ENCODE data around the gene TFAP2E.
A peak's percentile ranks its signal among the peaks of the same experiment; 100 is the strongest.

The TFAP2E gene

DNA sequence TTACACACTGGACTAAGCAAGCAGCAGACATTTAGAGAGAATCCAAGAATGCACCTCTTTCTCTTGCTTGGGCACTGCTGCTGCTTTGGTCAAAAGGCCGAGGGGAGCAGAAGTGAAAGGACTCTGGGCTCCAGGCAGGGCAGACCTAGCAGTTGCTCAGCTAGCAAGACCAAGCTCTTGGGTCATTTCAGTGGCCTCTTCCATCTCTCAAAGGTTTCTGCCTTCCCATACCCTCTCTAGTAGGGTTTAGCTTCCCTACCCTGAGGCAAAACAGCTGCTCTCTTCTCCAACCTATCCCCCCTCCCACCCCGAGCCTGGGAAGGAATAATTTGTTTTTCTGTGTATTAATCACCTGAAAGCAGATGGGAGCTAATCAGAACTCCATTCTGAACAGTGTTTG is 25.8 kb downstream of the TFAP2E start:
- DNase-seq = no peak

DNA sequence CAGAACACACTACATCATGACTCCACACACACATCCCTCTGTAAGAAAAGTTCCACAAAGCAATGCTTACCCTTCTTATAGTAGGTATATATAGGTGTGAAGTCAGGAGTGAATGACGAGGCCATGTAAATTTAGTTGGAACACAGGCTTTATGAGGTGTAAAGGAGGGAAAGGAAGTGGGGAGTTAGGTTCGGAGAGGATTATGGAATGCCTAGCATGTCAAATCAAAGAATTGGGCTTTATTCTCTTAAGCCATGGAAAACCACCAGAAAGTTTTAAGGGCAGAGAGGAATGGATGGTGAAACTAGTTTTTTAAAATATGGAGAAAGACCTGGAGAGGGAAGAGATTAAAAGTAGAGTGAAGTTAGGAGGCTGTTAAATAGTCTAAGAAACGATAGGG is 26.3 kb downstream of the TFAP2E start:
- DNase-seq = no peak

DNA sequence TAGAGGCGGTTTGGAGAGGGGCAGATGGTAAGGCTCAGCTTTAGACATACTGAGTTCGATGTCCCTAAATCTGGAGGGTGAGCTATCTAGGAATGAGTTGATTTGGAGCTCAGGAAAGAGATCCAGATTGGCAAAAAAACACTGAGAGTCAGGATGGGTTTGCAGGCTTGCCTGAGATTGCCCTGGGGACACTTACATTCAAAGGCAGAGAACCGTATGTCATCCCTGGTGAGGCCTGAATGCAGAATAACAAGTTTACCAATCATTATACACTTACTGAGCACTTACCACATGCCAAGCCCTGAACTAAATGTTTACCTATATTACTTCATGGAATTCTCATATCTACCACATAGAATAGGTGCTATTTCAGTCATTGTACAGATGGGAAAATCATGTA is 27.5 kb downstream of the TFAP2E start:
- no peak for DNase-seq

DNA sequence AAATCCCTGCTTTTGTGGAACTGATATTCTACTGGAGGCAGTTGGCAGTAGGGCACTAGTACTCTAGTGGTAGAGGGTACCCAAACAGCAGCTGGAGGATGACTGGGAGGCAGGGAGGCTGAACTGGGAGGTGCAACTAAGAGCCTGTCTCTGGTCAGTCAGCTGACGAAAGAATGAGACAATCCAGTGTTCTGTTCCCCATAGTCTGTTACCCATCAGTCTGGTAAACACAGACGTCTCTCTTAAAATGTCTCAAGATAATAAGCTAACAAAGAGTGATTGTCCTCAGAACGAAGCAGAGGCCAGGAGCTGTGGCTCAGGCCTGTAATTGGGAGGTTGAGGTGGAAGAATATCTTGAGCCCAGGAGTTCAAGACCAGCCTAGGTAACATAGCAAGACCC is 30.4 kb downstream of the TFAP2E start:
- no peak for DNase-seq

DNA sequence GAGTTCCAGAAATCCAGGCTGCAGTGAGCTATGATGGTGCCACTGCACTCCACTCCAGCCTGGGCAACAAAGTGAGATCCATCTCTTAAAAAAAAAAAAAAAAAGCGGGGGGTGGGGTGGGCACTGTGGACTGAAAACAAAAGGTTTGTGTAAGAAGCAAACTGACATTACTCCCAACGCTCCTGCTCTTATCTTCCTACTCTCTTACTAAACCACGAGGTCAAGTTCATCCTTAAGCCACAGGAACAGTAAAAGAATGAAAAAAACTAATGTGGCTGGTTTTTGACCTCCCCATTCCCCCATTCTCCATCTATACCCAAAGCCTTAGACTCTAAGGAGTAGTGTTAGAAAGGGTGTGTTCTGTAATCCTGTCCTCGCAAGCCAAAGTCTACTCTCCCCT is 30.8 kb downstream of the TFAP2E start:
- no peak for DNase-seq

DNA sequence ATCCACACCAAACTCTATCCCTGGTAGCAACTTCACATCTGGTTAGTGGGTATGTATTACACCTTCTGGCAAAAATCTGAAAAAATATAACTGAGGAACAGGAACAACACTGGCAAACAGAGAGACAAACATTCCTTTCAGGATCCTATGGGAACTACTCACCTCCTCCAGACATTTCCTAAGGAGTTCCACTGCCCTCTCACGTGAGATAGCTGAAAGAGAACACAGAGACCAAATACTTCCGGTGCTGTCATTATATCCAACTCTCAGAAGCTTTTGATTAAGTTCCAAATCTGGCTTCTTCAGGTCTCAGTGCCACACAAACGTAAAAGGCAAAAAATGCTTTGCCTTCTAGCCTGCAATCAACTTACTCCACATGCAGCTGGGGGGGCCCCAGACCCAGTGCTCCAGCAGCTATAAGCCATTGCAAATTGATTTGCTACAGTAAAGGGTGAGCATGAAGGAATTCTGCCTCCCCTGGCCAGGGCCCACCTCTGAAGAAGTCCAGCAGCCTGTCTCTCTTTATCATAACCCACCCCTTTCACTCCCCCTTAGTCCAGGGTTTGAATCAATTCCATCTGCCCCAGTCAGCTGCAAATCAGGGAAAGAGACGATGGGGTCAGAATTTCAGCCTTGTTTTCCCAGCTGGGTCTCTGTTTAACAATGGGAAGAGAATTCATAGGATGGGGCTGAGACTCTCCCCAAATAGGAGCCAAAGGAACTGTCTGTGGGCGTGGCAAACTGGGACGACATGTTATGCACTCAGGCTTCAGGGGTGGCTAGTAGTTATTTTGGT is 32.2 kb downstream of the TFAP2E start:
- DNase-seq = no peak

DNA sequence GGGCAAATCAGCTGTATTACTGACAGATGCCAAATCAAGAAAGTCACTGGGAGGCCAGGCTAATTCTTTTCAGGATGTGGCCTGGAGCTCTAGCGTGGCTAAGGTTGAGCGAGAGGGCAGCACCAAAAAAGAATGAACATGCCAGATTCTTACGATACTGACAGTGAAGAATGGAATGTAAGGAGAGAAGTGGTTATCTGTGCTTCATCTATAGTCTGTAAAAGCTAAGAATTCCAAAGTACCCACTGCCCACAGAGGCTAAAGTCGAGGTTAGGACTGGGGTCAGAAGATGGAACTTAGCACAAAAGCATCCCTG is 32.7 kb downstream of the TFAP2E start:
- no peak for DNase-seq

DNA sequence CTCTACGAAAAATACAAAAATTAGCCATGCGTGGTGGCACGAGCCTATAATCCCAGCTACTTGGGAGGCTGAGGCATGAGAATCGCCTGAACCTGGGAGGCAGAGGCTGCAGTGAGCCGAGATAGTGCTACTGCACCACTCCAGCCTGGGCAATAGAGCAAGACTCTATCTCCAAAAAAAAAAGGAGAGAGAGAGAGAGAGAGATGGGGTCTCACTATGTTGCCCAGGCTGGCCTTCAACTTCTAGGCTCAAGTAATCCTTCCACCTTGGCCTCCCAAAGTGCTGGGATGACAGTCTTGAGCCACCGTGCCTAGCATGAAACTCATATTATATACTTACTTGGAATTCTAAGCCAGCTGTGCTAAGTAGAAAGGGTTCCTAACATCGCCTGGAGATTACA is 38.5 kb downstream of the TFAP2E start:
- DNase-seq = no peak

DNA sequence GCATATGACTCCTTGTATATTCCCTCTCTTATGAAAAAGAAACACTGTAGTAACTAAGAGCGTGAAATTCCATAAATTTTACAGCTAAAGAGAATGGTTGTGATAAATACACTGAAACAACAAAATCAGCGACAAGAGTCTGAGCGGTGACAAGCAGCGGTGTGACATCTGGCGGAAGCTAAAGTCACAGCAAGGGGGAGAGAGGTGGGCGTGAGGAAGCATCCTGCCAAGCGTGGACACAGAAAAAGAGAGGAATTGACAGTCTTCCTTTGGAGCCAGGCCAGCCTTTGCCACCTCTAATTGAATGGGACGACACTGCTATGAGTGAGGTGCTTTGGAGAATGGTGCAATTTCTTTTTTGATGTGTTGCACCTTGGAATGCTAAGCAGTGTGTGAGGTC is 42.3 kb downstream of the TFAP2E start:
- no peak for DNase-seq

DNA sequence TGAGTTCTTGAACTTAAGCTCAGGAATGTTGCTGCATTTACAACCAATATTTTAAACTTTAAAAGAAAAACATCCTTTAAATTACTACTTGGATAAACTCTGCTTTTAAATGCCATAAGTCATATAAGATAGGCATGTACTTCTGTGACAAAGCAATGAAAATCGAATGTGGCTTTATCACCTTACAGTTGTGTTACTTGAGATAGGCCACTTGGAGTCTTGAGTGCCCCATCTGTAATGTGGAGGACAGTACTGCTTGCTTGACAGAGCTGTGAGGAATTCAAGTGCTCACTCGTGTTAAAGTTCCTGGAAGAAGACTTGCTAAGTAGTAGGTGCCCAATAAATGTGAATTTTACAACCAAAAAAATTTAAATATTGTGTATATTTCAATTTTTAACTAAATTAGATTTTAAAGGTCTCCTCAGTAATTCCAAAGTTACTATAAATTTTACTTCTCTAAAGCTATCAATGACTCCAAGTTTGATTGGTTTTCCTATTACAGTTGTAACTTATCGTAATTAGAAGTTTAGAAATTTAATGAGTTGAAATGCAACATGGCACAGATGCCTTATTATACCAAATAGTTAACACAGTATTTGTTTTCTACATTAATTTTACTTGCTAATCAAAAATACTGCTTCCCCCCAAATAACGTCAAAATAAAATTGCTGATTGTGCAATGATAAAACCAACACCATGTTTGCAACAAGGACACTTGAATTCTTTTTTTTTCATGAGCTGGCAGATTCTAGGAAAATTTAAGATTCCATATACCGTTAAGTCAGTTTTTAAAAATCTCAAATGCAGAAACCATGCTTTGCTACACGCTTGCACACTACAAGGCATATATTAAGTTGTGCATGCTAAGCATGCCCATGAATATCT is 46.4 kb downstream of the TFAP2E start:
- DNase-seq = no peak

DNA sequence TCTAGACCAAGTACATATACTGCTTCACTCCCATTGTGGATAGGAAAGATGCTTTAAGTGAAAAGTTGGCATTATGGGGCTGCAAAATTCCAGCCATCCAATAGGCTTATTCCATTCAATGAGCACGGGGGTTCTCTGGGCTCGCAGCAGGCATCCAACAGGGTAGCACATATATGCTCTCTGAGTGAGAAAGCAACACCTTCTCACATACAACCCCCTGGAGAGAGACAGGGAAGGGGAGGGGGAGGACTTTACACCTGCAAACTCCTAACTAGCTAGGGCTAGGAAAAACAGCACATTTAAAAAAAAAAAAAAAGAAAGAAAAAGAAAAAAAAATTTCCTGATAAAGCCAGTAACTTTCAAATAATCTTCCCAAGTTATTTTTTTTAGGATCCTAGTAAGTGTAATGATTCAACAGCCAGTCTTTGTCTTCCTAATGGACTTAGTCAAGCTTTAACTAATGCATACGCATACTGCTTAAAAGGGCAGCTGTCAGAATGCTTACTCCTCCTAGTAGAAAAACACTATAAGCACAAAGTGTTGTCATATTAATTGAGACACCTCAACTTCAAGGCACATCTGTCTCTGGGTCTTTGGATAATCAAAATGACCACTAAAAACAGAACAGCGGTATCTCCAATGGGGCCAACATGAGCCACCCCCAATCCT is 49.5 kb downstream of the TFAP2E start:
- no peak for DNase-seq

DNA sequence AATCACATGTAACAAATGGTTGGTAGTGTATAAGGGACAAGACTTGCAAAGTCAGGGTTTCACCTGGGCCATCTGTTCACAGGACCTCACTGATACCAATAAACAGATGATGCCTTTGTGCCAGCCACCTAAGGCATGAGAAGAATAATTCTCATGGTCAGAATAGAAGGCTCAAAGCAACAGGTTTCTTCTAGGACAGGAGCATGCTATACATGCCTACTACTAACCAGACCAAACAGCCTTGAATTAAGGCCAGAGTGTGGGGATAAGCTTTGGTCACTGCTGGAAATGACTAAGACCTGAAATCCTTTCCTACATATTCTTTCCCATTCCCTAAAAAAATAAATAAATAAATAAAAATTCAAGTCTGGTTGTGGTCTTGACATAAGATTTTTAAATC is 50.7 kb downstream of the TFAP2E start:
- no peak for DNase-seq

DNA sequence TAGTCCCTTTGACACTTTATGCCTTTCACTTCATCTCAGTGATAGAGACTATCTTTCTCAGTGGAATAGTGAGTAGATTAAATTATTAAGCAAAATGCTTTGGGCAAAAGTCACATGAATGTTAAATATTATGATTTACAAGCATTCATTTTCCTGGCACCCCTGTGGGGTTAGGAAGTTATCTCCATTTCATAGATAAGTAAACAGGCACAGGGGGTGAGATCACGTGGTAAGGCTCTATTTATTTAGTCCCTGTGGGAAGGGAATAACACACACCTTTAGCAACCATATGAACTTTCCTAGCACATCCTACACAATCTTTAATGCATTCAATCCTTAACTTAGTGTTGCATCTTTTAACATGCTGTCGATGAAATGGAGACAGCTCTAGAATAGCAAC is 55.9 kb downstream of the TFAP2E start:
- DNase-seq = no peak

DNA sequence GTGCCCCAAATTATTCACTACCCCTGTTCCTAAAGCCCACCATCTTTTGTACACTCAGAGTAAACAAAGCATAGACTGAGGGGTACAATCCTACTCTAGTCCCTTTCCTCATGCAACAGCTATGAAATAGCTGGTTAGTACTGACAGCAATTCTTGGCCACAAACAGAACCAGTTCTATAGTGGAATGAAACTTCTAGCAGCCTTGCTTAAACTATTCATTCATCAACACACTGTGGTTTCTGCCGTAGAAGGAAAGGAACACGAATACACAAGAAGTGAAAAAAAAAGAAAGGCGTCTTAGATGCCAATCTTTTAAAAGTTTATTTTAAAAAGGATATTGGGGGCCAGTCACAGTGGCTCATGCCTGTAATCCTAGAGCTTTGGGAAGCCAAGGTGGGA is 58.3 kb downstream of the TFAP2E start:
- no peak for DNase-seq

DNA sequence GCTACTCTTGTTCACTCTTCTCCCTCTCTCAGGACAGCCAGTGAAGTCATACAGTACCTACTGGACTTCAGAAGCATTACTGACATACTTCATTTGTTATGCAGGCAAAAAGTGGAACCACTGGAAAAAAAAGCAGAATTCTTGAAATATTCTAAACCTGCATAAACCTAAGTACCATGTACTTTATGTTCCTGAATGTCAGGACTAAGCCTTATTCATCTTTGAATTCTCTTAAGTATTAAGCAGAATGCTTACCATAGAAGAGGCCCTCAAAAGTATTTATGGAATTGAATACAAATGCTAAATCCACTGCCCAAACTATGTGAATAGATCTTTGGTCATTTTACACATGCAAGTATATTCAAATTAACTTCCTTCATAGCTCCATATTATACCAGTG is 60.4 kb downstream of the TFAP2E start:
- no peak for DNase-seq

DNA sequence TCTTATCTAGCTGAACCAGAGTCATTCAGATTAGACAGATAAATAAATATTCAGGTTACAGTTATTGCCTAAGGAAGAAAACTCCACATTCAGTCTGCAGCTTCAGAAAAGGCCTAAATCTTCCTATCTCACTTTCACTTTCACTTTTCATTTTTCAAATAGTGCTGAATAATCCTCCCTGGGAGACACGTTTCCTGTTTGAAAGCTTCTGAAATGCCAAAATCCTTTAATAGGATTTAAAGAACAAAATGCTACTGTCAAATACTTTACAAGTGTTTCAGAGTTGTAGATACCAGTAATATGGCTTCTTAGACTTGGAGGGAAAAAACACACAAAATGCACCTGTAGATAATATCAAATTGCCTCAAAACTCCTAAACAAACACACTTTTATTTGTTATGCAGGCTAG is 64.3 kb downstream of the TFAP2E start:
- DNase-seq = no peak

DNA sequence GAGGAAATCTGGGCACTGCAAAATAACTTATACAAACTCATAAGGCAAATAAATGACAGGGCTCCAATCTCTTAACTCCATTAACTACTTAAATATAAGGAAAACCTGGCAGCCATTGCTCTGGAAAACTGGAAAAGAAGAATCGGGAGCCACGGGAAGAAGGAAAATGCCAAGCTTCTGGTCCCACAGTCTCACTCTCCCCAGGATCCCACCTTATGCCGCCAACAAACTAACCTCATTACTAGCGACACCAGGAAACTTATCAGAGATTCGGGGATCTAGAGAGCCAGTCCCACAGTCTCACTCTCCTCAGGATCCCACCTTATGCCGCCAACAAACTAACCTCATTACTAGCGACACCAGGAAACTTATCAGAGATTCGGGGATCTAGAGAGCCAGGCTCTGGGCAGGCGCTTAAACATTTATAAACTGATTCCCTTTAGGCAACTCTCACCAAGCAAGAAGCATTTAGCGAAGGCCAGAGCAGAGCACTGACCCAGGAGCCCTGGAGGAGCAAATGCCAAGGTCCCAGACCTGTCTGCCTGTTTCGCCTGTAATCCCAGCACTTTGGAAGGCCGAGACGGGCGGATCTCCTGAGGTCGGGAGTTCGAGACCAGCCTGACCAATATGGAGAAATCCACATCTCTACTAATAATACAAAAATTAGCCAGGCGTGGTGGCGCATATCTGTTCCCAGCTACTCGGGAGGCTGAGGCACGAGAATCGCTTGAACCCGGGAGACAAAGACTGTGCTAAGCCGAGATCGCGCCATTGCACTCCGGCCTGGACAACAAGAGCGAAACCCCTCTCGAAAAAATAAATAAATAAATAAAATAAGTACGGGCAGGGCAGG is 67.5 kb downstream of the TFAP2E start:
- no peak for DNase-seq

DNA sequence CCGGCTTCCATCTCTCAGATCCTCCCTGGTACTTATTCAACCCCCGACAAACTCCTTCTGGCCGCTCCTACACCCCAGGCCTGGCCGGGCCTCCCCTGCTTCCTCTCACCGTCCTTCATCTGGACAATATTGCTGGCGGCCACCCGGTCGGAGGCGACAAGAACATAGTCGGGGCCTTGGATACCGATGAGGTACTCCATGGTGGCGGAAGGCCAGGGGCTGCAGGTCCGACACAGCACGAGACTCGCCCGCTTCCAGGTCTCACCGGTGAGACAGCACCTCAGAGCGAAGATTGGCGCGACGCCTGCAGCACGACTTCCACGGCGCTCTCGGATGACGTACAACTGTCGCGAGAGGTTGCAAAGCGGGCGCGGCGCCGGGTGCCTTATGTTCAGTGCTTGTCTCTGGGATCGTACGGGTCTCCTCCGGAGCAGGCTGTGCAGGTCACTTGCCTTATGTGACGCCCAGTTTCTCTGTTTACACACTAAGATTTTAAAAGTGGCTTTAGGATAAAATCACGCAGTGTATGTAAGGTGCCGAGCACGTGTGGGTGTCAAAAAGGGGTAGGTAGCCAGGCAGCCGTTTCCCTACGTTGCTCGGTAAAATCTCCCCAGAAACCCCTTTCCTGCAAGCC is 68.2 kb downstream of the TFAP2E start, which contains the start of gene PSMB2:
Gene PSMB2, minus strand, starts transcription at position 294 of the 634 bp plus-strand sequence. Its CDS starts 94 bp downstream, at position 200.
- DNase-seq = peak; percentile 97

DNA sequence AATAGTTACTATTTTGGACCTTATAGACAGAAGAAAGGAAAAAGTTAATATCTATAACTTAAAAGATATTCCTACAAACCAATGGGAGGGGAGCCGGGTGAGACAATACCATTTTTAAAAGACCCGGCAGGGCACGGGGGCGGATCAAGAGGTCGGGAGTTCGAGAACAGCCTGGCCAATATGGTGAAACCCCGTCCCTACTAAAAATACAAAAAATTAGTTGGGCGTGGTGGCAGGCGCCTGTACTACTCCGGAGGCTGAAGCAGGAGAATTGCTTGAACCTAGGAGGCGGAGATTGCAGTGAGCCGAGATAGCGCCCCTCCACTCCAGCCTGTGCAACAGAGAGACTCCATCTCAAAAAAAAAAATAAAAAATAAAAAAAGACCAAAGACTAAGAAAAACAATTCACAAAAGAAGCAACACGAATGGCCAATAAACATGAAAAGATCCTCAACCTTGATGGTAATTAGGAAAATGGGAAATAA is 69.4 kb downstream of the TFAP2E start:
- DNase-seq = peak; percentile 5

DNA sequence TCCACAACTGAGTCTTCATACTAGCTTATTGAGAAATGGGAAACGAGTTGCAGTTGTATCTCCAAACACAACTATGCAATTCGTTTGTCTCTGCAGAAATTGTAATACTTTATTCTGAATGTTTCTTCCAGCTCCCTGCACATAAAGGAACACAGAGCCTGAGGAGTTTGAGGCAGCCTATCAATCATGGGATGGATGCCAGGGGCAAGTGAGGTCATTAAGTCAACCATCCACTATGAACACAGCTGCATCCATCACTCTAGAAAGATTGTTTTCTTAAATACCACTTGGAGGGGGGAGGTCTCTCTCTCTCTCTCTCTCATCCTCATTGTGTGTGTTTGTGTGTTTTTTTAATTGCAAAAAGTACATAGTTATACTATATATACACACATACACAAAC is 71.1 kb downstream of the TFAP2E start:
- DNase-seq = no peak

Data from retina (tissue), 1 donor.